Left hindlimb (tissue), 1 donor: Measurements from ENCODE around the gene SNX1.
"Not testable (repeated sequence)": the region's sequence is repeated elsewhere in the genome, so short reads cannot be mapped to it uniquely, and the experiment has no call there.

ENCODE experiments used
- DNase-seq: peaks from one replicate; pipeline ENCODE4 v3.0.0-alpha.2; 2018

SNX1 gene, protein sequence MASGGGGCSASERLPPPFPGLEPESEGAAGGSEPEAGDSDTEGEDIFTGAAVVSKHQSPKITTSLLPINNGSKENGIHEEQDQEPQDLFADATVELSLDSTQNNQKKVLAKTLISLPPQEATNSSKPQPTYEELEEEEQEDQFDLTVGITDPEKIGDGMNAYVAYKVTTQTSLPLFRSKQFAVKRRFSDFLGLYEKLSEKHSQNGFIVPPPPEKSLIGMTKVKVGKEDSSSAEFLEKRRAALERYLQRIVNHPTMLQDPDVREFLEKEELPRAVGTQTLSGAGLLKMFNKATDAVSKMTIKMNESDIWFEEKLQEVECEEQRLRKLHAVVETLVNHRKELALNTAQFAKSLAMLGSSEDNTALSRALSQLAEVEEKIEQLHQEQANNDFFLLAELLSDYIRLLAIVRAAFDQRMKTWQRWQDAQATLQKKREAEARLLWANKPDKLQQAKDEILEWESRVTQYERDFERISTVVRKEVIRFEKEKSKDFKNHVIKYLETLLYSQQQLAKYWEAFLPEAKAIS

DNA sequence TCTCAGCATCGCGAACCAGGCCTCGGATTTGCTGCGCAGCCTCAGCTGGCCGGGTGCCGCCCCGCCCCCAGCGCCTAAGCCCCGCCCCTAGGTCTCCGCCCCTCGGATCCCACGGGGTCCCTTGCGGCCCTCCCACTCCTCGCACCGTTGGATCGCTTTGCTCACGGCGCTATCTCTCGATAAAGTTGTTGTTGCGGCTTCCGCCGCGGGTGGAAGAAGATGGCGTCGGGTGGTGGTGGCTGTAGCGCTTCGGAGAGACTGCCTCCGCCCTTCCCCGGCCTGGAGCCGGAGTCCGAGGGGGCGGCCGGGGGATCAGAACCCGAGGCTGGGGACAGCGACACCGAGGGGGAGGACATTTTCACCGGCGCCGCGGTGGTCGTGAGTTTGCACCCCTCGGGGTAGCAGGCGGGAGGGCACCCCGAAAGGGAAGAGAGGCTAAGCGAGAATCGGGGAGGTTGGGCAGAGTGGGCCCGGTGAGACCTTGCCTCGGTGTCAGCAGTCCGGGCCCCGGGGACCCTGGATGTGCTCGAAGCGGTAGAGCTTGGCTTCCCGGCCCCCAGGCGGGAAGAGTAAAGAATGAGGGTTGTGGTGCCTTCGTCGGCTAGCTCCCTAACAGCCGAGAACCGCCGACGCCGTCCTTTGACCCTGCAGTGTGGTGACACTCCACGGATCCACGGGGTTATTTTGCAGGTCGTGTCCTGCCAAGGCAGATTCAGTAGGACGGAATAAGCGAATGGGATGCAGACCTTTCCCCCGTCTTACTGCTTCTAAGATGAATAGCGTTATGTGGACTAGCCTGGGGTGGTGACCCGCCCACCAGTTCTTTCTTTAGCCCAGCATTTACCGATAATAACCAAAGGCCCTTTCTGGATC, at the start of gene SNX1:
SNX1 (plus strand) TSS at position 188 of the 873 bp plus-strand sequence; CDS start at position 220, 32 bp downstream.
- peak; percentile 96 for DNase-seq

DNA sequence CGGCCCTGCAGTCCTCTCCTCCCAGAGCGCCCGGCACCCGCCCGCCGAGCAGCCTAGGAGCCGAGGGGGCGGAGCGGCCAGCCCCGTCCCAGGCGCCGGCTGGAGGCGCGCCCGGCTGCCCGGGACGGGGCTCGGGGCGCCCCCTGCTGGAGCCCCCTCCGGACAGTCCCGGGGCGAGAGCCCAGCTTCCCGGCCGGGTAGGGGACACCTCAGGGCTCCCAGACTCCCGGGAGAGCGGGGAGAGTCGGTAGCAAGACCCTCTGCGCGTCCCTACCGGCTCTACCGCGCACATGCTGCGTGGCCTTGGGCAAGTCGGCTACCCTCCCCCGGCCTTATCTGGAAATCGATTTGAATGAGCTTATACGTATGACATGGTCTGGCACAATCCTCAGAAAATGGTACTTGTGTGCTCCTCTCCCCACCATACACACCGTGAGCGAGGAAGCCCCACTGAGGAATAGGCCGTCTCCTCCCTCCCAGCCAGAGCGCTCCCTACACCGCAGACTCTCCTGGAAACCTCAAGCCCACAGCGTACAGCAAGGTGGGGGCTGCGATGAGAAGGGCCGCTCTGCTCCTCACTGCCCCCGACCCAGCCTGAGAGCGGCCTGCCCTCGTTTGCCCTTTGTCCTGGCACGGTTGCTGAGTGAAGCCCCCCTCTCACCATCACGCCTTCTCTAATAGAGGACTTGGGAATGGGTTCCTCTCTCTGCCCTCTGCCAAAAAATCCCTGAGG, 49.2 kb upstream of the SNX1 start, which contains the start of gene DAPK2:
DAPK2 (minus strand) TSS at position 65 of the 733 bp plus-strand sequence. CDS start 6,224 bp downstream, outside the sequence.
- peak; percentile 66 for DNase-seq

DNA sequence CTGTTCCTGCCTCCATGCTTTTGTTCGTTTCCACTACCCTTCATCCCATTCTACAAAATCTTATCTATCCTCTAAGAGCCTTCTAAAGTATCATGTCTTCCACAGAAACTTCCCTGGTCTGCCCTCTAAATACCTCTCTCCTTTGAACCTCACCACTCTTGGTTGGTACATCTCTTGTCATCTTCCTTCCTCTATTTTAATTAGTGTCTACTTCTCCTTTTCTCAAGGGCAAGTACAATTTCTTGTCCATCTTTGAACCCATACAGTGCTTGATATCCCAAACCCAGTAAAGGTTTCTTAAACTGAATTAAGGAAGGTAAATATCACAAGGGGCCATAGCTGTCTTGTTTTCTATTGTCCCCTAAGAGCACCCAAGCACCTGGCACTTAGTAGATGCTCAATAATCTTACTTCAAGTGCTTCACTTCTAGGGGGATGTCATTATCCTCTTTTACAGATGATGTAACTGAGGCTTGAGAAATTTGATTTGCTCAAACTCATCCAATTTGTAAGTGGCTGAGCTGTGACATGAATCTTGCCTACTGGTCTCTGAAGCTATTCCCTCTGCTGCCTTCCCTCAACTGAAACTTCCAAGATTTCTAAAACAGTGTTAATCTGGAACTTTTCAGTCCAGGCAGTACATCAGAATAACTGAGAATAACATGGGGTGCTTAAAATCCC, 46.9 kb upstream of the SNX1 start:
- DNase-seq, result no peak

DNA sequence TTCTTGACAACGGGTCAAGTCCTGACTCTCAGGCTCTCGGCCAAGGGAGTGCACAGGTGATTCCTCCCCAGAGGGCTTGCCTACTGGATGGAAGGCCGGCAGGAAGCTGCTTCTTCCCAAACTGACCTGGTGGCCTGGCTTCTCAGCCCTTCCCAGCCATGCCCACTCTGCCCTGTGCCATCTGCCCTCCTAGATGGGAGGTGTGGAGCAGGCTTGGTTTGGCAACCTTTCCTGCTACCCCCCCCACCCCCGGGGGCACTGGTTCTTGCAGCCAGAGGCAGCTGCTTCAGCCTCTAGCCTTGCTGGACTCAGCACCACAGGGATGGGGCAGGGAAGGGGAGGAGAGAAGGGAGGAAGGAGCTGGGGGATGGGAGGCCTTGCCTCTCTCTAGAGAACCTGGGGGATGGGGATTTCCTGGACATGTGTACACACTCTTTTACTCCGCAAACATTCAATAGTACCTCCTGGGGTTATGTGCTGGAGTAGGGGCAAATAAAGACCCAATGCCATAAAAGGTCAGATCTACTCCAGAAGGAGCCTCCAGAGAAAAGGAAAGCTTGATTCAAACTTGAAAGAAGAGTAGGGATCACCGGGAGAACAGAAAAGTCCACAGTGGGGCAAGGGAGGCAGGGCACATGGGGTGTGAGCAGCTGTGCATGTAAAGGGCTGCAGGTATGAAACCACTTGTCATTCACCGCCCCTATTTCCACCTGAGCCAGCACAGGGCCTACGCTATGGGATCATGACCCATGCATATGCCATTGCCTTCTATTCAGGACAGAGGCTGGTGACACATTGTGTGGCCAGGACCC, 45.3 kb upstream of the SNX1 start:
- DNase-seq, result no peak

- no peak for DNase-seq
Measured at GRCh38 chr15:64051093-64051402, 44.7 kb upstream of the SNX1 start.

GRCh38 chr15:64051407-64052259, 44.1 kb upstream of the SNX1 start:
- DNase-seq, result no peak

DNA sequence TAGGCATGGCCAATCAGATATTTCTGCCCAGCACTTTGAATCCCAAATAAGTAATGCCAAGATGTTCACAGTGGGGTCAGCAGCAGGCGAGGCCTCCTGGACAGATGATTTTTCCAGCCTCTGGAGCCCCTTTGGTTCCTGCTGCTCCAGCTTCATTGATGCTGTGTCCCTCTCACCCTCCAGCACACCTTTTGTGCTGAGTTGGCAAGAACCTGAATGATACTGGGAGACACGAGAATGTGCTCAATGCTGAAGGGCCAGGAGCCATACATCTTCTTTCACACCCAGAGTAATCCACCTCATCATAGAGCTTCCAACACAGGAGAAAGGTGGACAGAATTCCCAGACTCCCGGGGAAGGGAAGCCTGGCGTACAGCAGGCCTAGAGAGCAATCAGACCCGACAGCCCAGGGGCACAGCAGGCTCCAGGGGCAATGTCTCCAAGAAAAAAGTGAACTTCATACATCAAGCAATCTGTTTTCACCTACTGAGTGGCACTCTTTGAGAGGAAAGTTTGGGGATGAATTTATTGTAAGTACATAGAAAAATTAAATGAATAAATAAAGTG, 42.8 kb upstream of the SNX1 start:
- DNase-seq, result no peak

DNA sequence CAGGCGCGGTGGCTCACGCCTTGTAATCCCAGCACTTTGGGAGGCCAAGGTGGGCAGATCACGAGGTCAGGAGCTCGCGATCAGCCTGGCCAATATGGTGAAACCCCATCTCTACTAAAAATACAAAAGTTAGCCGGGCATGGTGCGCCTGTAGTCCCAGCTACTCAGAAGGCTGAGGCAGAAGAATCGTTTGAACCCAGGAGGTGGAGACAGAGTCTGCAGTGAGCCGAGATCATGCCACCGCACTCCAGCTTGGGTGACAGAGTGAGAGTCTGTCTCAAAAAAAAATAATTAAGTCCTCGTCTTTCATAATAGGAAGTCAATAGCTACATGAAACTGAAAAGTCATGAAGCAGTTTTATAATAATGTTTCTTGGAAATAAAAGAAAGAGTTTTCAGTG, 42.1 kb upstream of the SNX1 start:
- not testable (repeated sequence) for DNase-seq

DNA sequence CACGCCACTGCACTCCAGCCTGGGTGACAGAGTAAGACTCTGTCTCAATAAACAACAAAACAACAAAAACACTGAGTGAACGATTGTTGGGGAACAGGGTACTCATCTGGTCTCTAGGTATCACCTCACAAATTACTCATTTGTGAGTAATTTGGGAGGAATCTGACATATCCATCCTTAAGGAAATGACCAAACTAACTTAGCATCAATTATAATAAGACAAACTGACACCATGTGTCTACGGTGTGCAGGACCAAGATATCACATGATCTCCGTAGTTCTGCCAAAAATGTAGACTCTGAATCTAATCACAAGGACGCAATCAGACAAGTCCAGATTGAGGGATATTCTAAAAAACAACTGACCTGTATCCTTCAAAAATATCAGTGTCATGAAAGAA, 37.5 kb upstream of the SNX1 start:
- DNase-seq, result no peak

- DNase-seq, result not testable (repeated sequence)
Measured at GRCh38 chr15:64059104-64059503, 36.7 kb upstream of the SNX1 start.

DNA sequence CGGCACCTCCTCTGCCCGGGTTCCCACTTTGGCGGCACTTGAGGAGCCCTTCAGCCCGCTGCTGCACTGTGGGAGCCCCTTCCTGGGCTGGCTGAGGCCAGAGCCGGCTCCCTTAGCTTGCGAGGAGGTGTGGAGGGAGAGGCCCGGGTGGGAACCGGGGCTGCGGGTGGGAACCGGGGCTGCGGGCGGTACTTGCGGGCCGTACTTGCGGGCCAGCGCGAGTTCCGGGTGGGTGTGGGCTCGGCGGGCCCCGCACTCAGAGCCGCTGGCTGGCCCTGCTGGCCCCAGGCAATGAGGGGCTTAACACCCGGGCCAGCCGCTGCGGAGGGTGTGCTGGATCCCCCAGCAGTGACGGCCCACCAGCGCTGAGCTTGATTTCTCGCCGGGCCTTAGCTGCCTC, 35.1 kb upstream of the SNX1 start:
- no peak for DNase-seq

GRCh38 chr15:64066451-64066850, 29.3 kb upstream of the SNX1 start:
- no peak for DNase-seq

DNA sequence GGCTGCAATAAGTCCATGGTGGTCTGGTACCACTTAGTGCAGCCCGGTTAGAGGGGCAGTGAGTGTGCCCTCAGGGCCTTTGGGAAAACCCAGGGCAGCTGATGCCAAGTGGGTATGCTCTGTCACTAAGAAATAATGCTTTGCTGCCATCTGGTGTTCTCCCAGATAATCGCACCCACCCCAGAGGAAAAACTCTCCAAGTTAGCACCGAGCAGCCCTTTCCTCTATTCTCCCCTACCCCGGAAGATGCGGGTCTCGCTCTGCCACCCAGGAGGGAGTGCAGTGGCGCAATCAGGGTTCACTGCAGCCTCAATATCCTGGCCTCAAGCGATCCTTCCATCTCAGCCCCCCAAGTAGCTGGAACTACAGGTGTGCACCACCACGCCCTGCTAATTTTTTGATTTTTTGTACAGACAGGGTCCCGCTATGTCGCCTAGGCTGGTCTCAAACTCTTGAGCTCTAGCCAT, 28.2 kb upstream of the SNX1 start:
- peak; percentile 50 for DNase-seq

DNA sequence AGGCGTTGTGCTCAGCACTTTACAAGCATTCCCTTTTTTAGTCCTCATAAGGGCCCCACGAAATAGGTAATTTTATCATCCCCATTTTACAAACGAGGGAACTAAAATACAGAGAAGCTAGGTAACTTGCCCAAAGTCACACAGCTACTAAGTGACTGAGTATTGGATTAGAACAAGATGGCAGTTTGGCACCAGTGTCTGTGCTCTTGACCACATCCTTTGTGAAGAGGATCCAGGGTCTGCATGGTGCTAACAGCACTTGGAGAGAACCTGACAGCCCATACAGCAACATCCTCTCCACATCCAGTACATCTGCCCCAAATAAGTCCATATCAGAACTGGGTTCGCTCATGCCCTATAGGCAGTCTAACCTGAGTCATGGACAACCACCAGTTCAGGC, 27.6 kb upstream of the SNX1 start:
- no peak for DNase-seq

GRCh38 chr15:64070106-64070505, 25.7 kb upstream of the SNX1 start:
- no peak for DNase-seq

- DNase-seq, result no peak
Measured at GRCh38 chr15:64070965-64071851, 24.6 kb upstream of the SNX1 start.

DNA sequence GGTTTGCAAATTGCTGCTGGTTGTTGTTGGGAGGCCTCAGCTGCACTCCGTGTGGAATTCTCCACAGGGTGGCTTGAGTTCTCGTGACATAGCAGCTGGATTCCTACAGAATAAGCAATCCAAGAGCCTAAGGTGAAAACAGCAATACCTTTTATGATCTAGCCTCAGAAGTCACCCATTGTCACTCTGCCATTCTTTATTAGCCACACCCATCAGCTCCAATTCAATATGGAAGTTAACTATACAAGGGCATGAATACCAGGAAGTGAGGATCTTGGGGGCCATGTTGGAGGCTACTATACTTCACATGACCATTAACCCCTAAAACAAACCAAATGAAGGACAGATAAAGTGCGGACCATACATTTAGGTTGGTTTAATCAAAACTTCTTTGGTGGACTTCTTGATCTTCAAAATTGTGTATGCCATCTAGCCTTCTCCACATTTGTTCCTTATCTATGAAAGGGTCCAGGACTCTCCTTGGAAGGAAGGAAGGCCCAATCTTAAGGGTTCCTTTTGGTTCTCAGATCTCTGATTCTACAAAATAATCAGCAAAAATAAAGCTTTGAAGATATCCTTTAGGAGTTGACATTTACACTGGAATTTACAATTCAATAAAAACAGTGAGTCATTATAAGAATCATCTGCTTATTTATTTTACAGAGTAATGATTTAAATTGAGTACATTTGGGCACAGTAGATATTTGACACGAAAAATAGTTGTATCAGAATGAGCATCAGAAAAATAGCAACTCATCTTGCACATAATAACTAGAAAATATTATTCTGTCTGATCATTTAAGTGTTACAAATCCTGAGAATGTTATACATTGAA, 23.6 kb upstream of the SNX1 start:
- DNase-seq, result no peak

- no peak for DNase-seq
Measured at GRCh38 chr15:64072812-64073211, 23.0 kb upstream of the SNX1 start.
